DMS79 (cell line): ENCODE results near the gene XYLT1.
A peak's percentile ranks its signal among the peaks of the same experiment; 100 is the strongest.

Experiments used
- DNase-seq: peaks from one replicate; lab custom pipeline; 2025; lab: John Stamatoyannopoulos, UW

The XYLT1 gene

DNA sequence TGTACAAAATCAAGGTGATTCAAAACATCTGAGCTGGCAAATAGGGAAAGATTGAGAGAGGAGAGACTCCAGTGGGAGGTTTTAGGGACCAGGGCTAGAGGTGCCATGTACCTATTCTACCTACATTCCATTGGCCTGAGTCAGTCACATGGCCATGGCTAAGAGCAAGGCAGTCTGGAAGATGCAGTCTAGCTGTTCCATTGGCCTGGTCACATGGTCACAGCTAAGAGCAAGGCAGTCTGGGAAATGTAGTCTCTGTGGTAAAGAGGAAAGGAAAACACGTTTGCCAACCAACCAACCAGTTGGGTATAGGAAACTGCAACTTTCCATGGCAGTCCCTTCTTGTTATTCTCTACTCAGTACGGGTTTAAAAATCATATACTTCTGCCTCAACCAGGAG is 369.1 kb downstream of the XYLT1 start:
- DNase-seq = no peak

DNA sequence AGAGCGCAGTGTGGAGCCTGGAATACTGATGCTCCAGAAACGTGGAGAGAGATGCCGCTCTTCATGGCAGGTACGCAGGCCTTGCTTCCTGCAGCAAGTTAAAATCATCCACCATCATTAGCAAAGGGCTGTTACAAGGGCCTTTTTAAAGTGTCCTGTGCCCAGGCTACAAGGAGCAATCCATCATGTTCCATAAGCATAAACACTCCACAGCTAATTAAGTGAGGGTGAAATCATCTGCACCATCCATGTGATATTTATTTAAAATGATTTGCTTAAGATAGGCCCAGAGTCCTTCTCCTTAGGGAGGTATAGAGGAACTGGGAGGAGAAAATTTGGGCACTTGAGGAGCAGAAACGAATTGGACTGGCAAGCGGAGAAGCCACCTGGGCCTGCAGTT is 372.1 kb downstream of the XYLT1 start:
- DNase-seq = no peak

DNA sequence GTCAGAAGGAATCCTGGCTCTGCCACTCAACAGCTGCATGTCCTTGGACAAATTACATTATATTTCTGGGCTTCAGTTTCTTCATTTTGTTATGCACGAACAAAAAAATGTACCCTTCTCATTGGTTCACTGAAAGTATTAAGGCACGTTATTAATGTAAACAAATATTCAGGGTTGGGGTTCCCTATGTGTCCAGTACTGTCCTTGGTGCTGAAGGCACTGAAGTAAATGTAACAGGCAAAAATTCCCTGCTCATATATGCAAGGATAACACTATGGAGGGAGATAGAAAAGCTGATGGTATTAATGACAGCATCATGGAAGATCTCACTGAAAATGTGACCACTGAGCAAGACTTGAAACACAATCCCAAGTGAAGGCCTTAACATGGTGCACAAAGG is 386.6 kb downstream of the XYLT1 start:
- DNase-seq = no peak

DNA sequence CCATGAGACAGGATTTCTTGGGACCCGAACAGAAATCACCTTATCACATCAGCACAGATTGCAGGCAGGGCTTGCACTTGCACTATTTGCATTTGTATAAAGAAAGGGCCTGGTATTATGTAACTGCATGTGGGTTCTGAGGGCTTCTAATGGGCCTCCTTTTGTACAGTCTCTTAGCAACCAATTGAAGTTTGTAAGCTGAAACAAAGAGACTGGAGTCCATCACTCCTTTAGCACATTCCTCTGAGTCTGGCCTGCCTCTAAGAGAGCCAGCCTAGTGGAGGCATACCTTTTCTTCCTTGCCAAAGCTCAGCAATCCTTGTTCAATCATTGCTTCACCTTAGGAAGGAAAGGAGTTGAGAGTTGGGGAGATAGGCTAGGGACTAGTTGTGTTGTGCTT is 387.1 kb downstream of the XYLT1 start:
- peak; percentile 76 for DNase-seq

DNA sequence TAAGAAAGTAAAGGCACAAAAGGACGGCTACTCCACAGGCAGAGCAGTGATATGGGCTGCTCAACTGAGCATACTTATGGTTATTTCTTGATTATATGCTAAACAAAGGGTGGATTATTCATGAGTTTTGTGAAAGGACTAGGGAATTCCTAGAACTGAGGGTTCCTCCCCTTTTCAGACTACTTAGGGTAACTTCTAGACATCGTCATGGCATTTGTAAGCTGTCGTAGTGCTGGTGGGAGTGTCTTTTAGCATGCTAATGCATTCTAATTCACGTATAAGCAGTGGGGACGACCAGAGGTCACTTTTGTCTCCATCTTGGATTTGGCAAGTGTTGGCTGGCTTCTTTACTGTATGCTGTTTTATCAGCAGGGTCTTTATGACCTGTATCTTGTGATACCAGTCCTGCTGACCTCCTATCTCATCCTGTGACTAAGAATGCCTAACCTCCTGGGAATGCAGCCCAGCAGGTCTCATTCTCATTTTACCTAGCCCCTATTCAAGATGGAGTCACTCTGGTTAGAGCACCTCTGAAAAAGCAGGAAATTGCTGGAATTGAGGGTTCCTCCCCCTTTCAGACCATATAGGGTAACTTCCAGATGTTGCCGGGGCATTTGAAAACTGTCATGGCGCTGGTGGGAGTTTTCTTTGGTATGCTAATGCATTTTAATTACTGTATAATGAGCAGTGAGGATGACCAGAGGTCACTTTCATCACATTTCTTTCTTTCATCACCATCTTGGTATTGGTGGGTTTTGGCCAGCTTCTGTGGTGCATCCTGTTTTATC is 388.5 kb downstream of the XYLT1 start:
- DNase-seq = no peak

DNA sequence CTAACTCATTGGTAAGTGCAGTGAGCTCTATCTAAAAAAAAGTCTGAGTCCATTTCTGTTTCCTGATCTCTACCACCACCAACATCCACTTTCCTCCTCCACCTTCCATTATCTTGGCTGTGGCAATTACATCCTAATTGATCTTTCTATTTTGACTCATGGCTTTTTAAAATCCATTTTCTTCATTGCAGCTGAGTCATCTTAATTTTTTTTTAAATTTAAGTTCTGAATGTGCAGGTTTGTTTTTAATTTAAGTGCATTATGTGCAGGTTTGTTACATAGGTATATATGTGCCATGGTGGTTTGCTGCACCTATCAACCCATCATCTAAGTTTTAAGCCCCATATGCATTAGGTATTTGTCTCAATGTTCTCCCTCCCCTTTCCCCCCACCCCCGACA is 390.7 kb downstream of the XYLT1 start:
- no peak for DNase-seq

DNA sequence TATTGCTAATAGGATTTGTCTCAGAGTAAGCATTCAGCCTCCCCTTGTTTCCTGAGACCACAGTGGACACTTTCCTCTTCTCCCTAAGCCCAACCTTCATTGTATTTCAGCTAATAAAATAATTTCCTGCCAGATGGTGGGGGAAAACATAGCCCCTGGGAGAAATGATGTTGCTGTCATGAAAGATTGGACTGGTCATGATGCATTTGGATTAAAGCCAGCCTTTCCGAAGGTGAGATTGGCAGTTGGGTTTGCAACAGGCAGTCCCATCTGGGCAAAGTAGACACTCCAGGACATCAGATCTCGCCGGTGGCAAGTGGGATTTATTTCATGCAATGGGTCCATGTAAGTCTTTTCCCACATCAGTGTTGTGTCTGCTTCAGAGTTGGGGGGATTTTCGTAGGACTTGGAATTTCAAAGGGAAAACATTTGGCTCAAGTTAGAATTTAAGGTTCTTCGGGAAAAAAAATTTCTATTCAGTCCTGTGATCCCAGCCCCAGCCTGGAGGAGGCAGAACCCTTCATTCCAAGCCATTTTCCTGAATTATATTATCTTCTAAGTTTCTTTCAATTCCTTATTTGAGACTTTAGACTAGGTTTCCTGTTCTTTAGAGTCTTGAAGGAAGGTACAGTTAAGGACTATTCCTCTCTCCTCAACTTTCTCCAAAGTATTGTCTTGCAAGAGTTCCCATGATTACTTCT is 391.7 kb downstream of the XYLT1 start:
- DNase-seq = no peak

DNA sequence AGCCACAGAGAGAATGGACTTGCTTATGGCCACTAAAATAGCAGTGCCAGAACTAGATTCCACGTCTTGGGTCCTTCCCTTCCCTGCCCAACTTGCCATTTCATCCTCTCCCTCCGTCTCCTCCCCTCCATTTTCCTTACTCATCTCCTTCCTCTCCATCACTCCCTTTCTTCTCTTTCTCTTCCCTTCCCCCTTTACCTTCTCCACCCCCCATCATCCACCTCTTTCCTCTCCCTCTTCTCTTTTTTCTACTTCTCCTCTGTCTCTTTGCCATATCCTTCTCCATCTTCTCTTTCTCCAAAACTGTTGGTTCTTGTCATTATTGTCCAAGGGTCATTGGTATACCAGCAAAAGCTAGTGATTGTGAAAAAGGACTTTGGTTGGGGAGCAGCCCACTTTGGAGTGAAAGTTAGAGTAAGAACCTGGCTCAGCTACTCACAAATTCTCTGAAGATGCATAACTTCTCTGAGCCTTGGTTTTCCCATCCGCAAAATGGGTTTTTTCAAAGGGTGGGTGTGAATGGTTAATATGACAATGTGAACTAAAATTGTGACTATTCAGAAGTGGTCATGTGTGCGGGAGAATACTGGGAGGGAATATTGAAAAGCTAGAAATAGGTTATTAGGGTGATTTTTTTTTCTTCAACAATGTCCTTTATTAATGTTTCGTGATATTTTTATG is 393.8 kb downstream of the XYLT1 start:
- DNase-seq = no peak

DNA sequence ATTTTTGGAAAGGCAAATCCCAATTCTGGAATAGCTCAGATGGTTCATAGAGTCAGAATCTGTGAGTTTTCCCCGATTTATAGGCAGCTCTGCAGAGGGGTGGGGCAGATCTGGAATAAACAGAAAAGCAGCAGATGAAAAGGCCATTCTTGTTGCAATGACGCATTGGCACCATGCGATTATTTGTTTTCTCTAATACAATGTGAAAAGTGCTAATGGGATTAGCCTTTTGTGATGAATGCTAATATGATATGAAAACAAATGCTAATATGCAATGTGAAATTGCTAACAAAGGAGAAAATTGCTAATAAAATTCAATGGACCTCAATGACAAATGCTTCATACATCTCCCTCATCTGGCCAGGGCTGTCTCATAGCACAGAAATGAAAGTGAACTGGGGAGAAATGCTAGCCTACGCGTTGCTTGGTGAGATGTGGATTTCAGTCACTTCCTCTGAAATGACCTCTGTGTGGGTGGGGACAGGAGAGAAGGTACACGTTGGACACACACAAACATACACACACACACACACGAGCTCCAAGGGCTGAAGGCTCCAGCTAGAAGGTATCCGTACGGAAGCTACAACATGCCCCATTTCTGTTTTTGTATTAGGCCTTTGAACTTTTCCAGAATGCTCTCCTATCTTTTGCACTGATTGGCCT is 394.5 kb downstream of the XYLT1 start:
- DNase-seq = no peak

DNA sequence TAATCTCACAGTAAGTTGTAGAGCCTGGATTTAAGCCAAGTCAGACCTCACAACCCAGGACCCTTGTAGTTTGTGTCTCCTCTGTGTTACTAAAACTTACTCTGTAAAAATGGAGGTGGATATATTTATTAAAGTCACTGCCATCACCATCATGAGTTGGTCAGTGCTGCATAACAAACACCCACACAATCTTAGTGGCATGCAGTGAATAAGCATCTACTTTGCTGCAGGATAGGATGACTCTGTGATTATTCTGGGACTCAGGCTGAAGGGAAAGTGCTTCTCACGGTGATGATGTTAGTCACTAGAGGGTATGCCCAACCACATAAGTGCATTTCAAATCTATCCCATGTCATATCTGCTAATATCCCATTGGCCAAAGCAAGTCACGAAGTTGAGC is 398.7 kb downstream of the XYLT1 start:
- no peak for DNase-seq

DNA sequence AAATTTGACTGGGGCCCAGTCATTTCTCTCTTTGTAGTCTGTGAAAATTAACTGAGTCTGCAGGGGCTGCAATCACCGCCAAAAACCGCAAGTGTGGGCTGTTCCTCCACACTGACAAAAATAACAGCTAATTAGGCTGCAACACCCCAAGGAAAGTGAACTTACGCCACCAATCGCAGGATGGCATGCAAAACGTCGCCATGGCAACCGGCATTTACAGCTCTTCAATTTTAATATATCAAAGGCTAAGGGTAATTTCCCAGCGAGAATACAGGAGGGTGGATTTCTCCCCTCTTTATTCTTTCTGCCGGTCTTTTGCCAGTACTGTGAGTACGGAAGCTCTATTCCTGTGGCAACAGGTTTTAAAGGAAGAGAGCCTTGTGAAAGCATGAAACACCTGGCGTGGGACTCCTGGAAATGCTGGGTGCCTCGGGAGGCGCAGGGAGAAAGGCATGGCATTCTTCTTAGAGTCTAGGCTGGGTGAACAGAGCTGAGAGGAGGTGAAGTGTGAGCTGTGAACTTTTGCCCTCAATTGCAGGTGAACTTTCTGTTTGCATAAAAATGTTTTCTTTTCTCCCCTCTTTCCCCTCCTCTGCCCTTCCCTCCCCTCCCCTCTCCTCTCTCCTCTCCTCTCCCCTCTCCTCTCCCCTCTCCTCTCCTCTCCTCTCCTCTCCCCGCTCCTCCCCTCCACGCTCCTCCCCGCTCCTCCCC is 399.7 kb downstream of the XYLT1 start:
- DNase-seq = no peak

DNA sequence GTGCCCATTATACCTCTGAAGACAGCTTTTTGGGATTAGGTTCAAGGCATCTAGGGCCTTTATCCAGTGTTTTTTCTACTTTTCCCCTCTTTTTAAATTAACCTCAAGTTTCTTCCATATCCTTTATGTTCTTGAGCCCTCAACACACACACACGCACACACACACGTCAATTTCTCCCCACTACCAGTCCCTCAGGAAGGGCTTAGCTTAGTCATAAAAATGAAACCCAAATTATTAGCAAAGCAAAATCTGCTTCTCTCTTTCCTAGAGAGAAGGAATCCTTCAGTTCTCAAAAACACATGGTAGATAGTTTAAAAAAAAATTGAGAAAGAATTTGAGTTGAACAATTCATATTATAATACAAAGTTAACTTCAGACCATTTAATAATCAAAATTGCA is 401.1 kb downstream of the XYLT1 start:
- DNase-seq = no peak

DNA sequence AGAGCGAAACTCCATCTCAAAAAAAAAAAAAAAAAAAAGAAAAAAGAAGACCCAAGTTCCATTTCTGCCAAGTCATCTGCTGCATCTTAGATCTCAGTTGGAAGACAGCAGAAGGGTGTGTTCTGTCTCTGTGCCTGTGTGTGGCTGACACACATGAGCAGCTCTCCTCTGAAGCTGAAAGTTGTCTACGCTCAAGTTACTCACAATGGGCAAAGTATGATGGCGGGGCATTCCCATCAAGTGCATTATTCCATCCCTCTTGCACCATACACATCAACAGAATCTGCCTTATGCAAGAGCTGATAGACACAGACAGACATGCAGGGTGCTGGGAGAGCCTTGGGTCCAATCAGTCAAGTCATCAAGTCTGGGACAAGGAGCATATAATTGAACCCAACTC is 402.2 kb downstream of the XYLT1 start:
- DNase-seq = no peak

DNA sequence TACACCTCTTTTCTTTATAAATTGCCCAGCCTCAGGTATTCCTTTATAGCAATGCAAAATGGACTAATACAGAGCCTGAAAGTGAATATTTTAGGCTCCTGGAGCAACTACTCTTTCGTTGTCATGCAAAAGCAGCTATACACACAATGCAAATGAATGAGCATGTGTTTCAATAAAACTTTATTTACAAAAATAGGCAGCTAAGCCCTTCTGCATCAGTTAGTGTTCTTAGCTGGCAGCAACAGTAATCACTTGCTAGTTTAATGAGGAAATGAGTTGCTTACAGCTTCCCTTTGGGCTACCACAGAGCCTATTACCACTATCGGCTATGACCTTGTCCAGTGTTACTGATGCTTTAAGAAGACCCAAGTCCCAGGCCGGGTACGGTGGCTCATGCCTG is 402.9 kb downstream of the XYLT1 start:
- DNase-seq = no peak

DNA sequence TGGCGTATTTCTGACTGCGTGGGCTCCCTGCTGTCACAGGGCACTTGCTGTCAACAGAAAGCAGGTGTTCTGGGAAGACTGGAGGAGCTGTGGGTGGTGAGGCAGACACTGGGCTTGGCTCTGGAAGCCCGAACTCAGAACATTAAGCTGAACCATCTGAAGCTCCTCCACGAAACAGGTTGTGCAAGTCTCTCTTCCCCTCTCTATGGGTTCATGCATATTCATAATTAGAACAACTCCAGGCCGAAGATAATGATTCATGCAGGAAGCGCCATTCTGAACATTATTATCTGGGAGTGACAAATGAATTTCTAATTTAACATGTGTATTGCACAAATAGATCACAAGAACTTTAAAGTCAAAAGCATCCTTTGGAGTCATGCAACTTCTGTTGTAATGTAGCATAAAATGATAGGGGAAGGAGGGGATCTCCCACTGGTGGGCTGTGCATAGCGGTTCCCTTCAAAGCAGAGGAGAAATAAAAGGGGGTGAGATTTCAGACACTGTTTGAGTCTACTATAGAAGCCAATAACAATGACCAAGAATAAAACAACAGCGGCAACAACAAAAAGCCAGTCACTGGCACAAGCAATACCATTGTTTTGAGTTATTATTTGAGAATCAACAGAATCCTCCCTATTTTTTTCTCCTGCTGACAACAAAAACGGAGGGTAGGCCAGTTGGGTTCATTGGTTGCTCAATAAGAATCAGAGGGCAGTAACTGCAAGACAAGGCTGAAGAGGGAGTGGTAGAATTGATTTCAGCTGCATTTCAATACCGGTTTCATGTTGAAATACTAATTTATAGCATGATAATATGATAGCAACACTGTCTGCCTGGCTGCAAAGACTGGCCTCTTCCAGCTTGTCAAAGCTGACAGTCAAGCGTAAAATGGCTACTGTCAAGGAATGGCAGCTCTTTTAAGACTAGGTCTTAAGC is 407.3 kb downstream of the XYLT1 start:
- DNase-seq = no peak

DNA sequence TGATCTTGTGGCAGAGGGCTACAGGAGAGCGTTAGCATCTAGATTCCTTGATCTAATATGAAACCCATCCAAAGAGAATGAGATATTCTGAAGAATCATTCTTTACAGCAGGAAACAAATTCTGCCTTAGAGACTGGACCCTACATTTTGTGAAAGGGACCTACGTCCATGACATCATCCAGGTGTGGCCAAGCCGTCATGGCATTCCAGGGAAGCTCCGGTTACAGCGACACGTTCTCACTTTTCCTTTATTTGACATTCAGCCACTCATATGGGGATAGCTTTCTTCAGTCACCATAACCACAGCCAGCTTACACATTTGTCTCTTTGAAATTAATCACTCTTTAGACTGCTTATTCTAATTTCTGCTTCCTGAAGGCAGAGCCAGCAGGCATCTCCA is 408.1 kb downstream of the XYLT1 start:
- no peak for DNase-seq

DNA sequence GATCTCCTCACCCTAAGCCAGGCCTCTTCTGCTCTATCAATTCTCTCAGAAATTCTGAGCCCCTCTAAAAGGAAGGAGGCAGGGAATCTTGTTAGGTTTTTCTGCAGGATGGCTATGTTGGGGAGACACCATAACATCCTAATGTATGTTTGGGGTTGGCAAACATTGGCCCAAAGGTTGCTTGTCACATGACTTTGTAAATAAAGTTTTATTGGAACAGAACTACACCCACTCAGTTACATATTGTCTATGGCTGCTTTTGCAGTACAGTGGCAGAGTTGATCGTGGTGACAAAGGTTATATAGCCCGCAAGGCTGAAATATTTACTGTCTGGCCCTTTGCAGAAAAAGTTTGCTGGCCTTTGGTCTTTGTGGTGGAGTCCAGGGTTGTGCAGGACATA is 409.4 kb downstream of the XYLT1 start:
- DNase-seq = no peak

DNA sequence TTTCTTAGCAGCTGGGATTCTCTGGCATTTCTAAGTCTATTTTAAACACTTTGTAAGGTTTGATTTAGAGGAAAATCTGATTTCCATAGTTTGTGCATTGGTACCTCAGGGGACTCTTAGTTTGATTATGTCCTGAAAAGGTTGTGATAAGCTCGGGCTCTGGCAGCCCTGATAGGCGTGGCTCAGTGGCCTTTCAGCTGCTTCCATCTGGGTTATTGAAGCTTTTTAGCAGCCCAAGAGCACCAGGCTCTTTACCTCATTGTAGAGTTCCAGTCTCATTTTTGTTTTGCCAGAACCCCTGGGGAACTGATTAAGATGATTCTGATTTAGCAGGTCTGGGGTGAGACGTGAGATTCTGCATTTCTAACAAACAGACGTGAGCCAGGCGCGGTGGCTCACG is 412.3 kb downstream of the XYLT1 start:
- no peak for DNase-seq

DNA sequence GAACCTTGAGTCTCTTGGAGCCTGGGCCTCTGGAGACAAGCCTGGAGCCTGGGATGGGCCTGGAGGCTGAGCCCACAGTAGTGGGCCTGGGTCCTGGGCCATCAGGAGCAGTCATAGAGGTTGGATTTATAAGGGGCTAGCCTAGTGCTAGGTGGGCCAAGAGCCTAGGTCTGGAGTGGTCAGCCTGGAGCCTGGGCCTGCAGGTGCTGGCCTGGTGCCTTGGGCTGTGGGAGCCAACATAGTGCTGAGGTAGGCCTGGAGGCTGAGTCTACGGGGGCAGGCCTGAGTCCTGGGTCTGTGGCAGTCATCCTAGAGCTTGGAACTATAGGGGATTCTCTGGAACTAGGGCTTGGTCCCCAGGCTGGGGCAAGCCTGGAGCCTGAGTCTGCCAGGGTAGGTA is 414.1 kb downstream of the XYLT1 start:
- DNase-seq = no peak

DNA sequence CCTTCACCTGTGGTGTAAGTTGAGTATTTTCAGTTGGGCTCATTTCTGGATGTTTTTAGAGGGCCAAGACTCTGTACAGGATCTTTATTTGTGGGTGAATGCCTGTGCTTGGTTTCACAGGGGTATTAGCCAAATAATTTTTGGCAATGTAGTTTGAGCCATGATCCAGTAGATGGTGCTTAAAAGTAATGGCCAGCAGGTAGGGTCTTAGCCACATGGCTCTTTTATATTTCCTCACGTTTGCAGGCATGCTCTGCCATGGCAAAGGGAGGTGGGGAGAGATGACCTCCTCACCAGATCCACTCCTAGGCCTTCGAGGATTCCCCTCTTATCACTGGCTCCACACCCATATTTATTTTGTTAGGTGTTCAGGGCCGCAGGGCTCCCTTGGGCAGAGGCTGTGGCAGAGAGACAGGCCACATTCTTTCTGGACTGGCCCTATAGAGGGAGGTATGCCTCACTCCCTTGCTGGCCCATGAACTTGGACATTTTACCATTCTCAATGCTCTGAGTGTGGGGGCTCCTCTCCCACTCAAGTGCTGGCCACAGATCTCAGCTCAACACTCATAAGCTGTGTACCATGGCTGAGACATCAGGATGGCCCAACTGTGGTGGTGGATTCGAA is 417.1 kb downstream of the XYLT1 start:
- no peak for DNase-seq
